A549 treated with AZD2906 at 1 μM for 4 hours (cell line): ENCODE data around the gene OR2T8. TPM values are rescaled to one million over a fixed set of nuclear protein-coding genes. Genes with fewer than 3 reads are reported as not detected.

Experiments
- total RNA-seq: library from RNA; stranded (reverse); fragments of 200-300 nt; extraction: Qiagen RNA extraction; gene quantifications from 5 replicates; pipeline ENCODE4 v1.2.3, GENCODE V29; 2022

The OR2T8 gene, protein sequence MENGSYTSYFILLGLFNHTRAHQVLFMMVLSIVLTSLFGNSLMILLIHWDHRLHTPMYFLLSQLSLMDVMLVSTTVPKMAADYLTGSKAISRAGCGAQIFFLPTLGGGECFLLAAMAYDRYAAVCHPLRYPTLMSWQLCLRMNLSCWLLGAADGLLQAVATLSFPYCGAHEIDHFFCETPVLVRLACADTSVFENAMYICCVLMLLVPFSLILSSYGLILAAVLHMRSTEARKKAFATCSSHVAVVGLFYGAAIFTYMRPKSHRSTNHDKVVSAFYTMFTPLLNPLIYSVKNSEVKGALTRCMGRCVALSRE
- not detected in 5 replicates for total RNA-seq

DNA sequence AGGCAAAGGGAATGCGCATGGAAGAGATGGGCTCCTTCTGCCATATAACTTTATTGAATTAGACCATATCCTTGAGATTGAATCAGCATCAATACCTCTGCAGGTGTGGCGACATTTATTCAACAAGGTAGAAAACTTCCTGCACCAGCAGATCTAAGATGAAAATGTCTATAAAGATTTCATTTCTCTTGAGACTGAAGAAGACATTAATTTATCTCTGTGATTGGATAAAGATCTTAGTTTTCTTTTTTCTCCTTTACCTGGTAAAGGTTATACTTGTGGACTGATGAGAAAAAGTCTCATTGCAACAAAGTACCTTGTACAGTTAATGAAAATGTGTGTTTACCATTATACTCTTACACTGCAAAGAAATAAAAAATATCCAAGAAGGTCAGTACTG is at the start of gene OR2T8:
Gene OR2T8, plus strand, starts transcription at position 301 of the 400 bp plus-strand sequence. CDS start 766 bp downstream, outside the sequence.

DNA sequence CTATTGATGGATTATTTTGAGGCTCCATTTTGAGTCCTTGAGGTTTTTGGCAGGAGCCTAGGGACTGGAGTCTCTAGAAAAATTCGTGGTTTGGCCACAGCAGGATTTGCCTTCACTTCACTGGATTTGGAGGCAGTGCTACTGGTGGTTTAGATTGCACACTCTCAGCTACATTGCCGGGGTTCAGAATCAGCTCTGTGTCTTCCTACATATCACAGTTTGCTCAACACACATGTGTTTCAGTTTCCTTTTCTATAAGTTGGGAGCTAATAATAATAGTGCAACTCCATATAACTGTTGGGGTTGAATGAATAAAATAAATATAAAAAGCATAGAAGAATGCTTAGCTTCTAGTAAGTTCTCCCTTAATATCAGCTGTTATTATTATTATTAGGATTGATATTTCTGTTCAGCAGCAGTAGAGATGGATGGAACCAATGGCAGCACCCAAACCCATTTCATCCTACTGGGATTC is 24.9 kb upstream of the OR2T8 start, which contains the start of gene OR2W3:
Gene OR2W3, plus strand, starts transcription at position 425 of the 475 bp plus-strand sequence. Its CDS starts 0 bp downstream, at position 425.

DNA sequence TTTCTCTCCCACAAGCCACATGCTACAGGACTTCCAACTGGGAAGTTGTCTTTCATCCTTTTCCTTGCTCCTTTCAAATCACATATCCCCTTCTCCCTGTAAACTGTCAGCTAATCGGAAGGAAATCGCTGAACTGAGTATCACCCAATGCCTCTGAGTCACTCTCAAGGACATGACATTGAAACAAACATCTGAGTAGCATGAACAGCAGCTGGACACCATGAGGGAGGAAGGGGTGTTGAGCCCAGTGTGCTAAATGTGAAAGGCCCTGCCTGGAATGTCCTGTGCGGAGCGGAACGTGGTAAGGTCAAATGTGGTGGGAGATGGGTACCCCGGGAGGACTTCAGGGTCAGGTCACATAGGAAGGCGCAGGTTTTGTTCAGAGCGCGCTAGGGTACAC is 4.8 kb downstream of the OR2T8 start, which contains the start of gene OR2AJ1:
Gene OR2AJ1, plus strand, starts transcription at position 22 of the 400 bp plus-strand sequence. CDS start 8,880 bp downstream, outside the sequence.

DNA sequence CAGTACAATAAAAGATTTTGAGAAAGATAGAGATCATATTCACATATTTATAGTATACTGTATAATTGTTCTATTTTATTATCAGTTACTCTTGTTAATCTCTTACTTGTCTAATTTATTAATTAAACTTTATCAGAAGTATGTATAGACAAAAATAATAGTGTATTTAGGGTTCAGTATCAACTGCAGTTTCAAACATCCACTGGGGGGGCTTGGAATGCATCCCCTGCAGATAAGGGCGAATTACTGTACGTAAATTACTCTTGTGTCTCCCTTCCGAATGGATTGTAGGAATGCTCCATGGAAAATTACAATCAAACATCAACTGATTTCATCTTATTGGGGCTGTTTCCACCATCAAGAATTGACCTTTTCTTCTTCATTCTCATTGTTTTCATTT is 28.5 kb downstream of the OR2T8 start, which contains the start of gene OR2L8:
Gene OR2L8, plus strand, starts transcription at position 301 of the 400 bp plus-strand sequence. Its CDS starts 0 bp downstream, at position 301.

DNA sequence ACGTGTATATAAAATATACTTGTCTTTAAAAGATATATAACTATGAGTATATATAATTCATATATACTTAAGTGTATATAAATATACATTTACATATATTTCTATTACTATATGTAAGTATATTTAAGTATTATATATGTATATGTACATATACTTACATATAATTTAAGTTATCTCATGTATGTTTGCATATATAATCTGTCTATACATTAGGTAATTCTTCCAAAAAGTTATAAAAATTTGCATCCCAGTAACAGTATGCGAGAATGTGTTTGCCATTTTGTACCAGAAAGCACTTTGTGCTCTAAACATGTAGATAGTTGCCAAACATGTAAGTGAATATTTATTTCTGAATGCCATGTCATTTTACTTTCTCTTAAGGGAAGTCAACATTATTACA is 44.9 kb downstream of the OR2T8 start, which contains the start of gene OR2AK2:
Gene OR2AK2, plus strand, starts transcription at position 301 of the 400 bp plus-strand sequence. CDS start 144 bp downstream, outside the sequence.

Other genes with a start within 250 kb of the OR2T8 start
- not detected in 5 replicates for gene OR13G1, start 240.5 kb upstream of the OR2T8 start, total RNA-seq
- gene OR6F1, start 203.6 kb upstream of the OR2T8 start, total RNA-seq: not detected in 5 replicates
- not detected in 5 replicates for gene OR14K1, start 181.6 kb upstream of the OR2T8 start, total RNA-seq
- gene OR14A2, start 172.1 kb upstream of the OR2T8 start, total RNA-seq: not detected in 5 replicates
- gene OR1C1, start 159.7 kb upstream of the OR2T8 start, total RNA-seq: not detected in 5 replicates
- gene OR14A16, start 96.1 kb upstream of the OR2T8 start, total RNA-seq: not detected in 5 replicates
- gene OR11L1, start 78.4 kb upstream of the OR2T8 start, total RNA-seq: not detected in 5 replicates
- gene TRIM58, start 63.1 kb upstream of the OR2T8 start, total RNA-seq: not detected in 5 replicates
- gene OR2W3, start 24.7 kb upstream of the OR2T8 start, total RNA-seq: not detected in 5 replicates
- not detected in 5 replicates for gene OR2AJ1, start 4.6 kb downstream of the OR2T8 start, total RNA-seq
- gene OR2L8, start 28.6 kb downstream of the OR2T8 start, total RNA-seq: not detected in 5 replicates
- gene OR2AK2, start 45.0 kb downstream of the OR2T8 start, total RNA-seq: not detected in 5 replicates
- not detected in 5 replicates for gene OR2L5, start 93.4 kb downstream of the OR2T8 start, total RNA-seq
- not detected in 5 replicates for gene OR2L2, start 109.8 kb downstream of the OR2T8 start, total RNA-seq
- gene OR2L3, start 126.6 kb downstream of the OR2T8 start, total RNA-seq: not detected in 5 replicates
- gene OR2L13, start 174.9 kb downstream of the OR2T8 start, total RNA-seq: not detected in 5 replicates
- gene OR2M5, start 224.9 kb downstream of the OR2T8 start, total RNA-seq: not detected in 5 replicates